NAMALWA (cell line): ENCODE data around the gene SLC16A11.
A peak's percentile ranks its signal among the peaks of the same experiment; 100 is the strongest.
"Not testable (repeated sequence)": the region's sequence is repeated elsewhere in the genome, so short reads cannot be mapped to it uniquely, and the experiment has no call there.

Source experiments
- DNase-seq: peaks from one replicate; pipeline ENCODE4 v3.0.0-alpha.2; 2015; ENCODE audit warnings: low spot score

The SLC16A11 gene

GRCh38 chr17:7058831-7059447 is 15.0 kb upstream of the SLC16A11 start:
- DNase-seq, result no peak

- DNase-seq, result no peak
These were observed 12.5 kb upstream of the SLC16A11 start for GRCh38 chr17:7056386-7056785.

- not testable (repeated sequence) for DNase-seq
These were observed 6.7 kb upstream of the SLC16A11 start for GRCh38 chr17:7050583-7050982.

- DNase-seq, result no peak
These were observed 5.1 kb upstream of the SLC16A11 start for GRCh38 chr17:7048968-7049367.

- DNase-seq, result no peak
These were observed 3.7 kb upstream of the SLC16A11 start for GRCh38 chr17:7047566-7047965.

GRCh38 chr17:7046725-7047397 is 3.0 kb upstream of the SLC16A11 start:
- DNase-seq, result peak; percentile 42

GRCh38 chr17:7046127-7046724 is 2.3 kb upstream of the SLC16A11 start:
- no peak for DNase-seq

- peak; percentile 69 for DNase-seq
These were observed 1.7 kb upstream of the SLC16A11 start for GRCh38 chr17:7045492-7046126.

GRCh38 chr17:7043182-7043496 is 753 bp downstream of the SLC16A11 start:
- no peak for DNase-seq

GRCh38 chr17:7042501-7043181 is 1.3 kb downstream of the SLC16A11 start:
- DNase-seq, result no peak

GRCh38 chr17:7041607-7042500 is 2.0 kb downstream of the SLC16A11 start:
- DNase-seq, result no peak

GRCh38 chr17:7039832-7040231 is 4.1 kb downstream of the SLC16A11 start:
- no peak for DNase-seq

- no peak for DNase-seq
These were observed 5.6 kb downstream of the SLC16A11 start for GRCh38 chr17:7038025-7038862.

GRCh38 chr17:7035591-7036368 is 8.1 kb downstream of the SLC16A11 start, which contains the start of gene SLC16A13:
Gene SLC16A13, plus strand, starts transcription at chr17:7036015. Its CDS starts 368 bp downstream, at chr17:7036383.
- DNase-seq, result peak; percentile 92

GRCh38 chr17:7034955-7035590 is 8.8 kb downstream of the SLC16A11 start:
- no peak for DNase-seq

- no peak for DNase-seq
These were observed 14.2 kb downstream of the SLC16A11 start for GRCh38 chr17:7029659-7030058.

- no peak for DNase-seq
These were observed 14.8 kb downstream of the SLC16A11 start for GRCh38 chr17:7029096-7029495.

- no peak for DNase-seq
These were observed 16.6 kb downstream of the SLC16A11 start for GRCh38 chr17:7027335-7027734.

GRCh38 chr17:7026471-7027115 is 17.3 kb downstream of the SLC16A11 start:
- DNase-seq, result no peak
